ENCODE results near the gene ADGRL3.

Gene ADGRL3

GRCh38 chr4:61248705-61249104 is 48.6 kb downstream of the ADGRL3 start:
- in situ Hi-C loops (cut with HindIII; ENCODE audit: low sequenced_read_pairs): no loop called here
- TF ChIP-seq, protein P1, sequence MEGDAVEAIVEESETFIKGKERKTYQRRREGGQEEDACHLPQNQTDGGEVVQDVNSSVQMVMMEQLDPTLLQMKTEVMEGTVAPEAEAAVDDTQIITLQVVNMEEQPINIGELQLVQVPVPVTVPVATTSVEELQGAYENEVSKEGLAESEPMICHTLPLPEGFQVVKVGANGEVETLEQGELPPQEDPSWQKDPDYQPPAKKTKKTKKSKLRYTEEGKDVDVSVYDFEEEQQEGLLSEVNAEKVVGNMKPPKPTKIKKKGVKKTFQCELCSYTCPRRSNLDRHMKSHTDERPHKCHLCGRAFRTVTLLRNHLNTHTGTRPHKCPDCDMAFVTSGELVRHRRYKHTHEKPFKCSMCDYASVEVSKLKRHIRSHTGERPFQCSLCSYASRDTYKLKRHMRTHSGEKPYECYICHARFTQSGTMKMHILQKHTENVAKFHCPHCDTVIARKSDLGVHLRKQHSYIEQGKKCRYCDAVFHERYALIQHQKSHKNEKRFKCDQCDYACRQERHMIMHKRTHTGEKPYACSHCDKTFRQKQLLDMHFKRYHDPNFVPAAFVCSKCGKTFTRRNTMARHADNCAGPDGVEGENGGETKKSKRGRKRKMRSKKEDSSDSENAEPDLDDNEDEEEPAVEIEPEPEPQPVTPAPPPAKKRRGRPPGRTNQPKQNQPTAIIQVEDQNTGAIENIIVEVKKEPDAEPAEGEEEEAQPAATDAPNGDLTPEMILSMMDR (IDR thresholded peaks at IDR 0.05; ENCODE audit: low read depth, low read length, missing control alignments): no peak
- no peak for DNase-seq (ENCODE audit: low read depth)
- no peak overlapping the region for H3K4me3 ChIP-seq (ENCODE audit: low read depth, low read length)

DNA sequence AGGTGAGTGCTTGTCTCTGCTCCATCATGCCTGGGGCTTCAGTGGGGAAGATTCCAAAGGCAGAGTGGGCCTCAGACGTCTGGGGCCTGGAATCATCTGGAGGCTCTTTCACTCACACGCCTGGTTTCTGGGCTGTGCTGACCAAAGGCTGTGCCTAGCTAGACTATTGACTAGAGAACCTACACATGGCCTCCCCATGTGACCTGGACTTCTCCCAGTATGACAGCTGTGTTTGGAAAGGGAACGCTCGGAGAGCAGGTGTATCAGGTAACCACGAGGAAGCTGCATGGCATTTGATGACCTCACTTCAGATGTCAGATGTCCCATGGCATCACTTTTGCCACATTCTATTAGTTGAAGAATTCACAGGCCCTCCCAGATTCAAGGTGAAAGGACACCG is 51.0 kb downstream of the ADGRL3 start:
- in situ Hi-C loops (cut with HindIII; ENCODE audit: low sequenced_read_pairs): no loop called here
- TF ChIP-seq, protein P1 (IDR thresholded peaks at IDR 0.05; ENCODE audit: low read depth, low read length, missing control alignments): no peak
- H3K4me3 ChIP-seq (ENCODE audit: low read depth, low read length): no peak overlapping the region
- no peak for DNase-seq (ENCODE audit: low read depth)

- in situ Hi-C loops (cut with HindIII; ENCODE audit: low sequenced_read_pairs): no loop called here
- TF ChIP-seq, protein P1 (IDR thresholded peaks at IDR 0.05; ENCODE audit: low read depth, low read length, missing control alignments): no peak
- DNase-seq (ENCODE audit: low read depth): no peak
Observed at GRCh38 chr4:61254406-61254805, 54.3 kb downstream of the ADGRL3 start.

GRCh38 chr4:61273233-61273632 is 73.1 kb downstream of the ADGRL3 start:
- DNase-seq (ENCODE audit: low read depth): no peak
- no peak overlapping the region for H3K4me3 ChIP-seq (ENCODE audit: low read depth, low read length)
- in situ Hi-C loops (cut with HindIII; ENCODE audit: low sequenced_read_pairs): no loop called here
- TF ChIP-seq, protein P1 (IDR thresholded peaks at IDR 0.05; ENCODE audit: low read depth, low read length, missing control alignments): no peak

More at GRCh38 chr4:61254406-61254805, 54.3 kb downstream of the ADGRL3 start:
- H3K4me3 ChIP-seq (ENCODE audit: low read depth, low read length): no peak overlapping the region

DNA sequence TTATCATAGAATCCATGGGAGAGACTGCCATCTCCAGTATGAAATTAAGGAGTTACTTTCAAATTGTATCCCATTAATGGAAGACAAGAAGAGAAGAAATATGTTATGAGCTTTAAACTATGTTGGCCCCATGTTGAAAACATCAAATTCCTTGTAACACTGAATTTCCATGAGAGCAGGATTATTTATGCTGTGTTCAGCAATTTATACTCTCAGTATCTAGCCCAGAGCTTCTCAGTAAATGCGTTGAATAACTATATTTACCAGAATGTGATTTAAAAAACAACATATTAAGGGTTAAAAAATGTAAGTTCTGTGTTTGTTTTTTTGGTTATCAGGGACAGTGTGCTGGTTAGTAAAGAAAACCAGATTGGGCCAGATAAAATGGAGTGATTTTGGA is 74.2 kb downstream of the ADGRL3 start:
- in situ Hi-C loops (cut with HindIII; ENCODE audit: low sequenced_read_pairs): no loop called here
- DNase-seq (ENCODE audit: low read depth): no peak

GRCh38 chr4:61275241-61275640 is 75.1 kb downstream of the ADGRL3 start:
- TF ChIP-seq, protein P1 (IDR thresholded peaks at IDR 0.05; ENCODE audit: low read depth, low read length, missing control alignments): no peak
- H3K4me3 ChIP-seq (ENCODE audit: low read depth, low read length): no peak overlapping the region
- in situ Hi-C loops (cut with HindIII; ENCODE audit: low sequenced_read_pairs): no loop called here
- DNase-seq (ENCODE audit: low read depth): no peak

More for the DNA sequence above, 74.2 kb downstream of the ADGRL3 start:
- TF ChIP-seq, protein P1 (IDR thresholded peaks at IDR 0.05; ENCODE audit: low read depth, low read length, missing control alignments): no peak
- no peak overlapping the region for H3K4me3 ChIP-seq (ENCODE audit: low read depth, low read length)

DNA sequence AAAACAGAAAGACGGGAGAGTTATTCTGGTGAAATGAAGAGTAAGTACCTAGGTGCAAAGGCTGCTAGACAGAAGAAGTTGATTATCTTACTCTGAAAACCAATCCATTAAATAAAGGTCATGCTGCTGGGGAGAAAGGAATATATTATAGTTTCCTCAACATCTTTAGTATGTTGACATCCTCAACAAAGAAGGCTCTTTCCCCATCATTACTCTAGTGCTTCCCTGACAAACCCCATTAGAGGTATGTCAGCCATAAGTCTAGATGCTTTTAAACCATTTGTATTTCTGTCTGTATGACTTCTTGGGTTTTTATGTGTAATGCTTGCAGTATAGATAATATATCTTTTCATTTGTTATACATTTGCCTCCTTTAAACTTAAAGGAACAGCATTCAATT is 75.9 kb downstream of the ADGRL3 start:
- TF ChIP-seq, protein P1 (IDR thresholded peaks at IDR 0.05; ENCODE audit: low read depth, low read length, missing control alignments): no peak
- in situ Hi-C loops (cut with HindIII; ENCODE audit: low sequenced_read_pairs): no loop called here
- no peak for DNase-seq (ENCODE audit: low read depth)
- H3K4me3 ChIP-seq (ENCODE audit: low read depth, low read length): no peak overlapping the region
